Breast epithelium (tissue), 4 donors: ENCODE measurements around the gene AURKAIP1. TPM values are rescaled to one million over a fixed set of nuclear protein-coding genes. Genes with fewer than 3 reads are reported as not detected.
A peak's percentile ranks its signal among the peaks of the same experiment; 100 is the strongest.

Source experiments
- DNase-seq, 2 donors: peaks; one replicate each; pipeline ENCODE4 v3.0.0-alpha.2; 2019; ENCODE audit warnings: low spot score in 2 of 2
- H3K27ac ChIP-seq, 2 donors: fragments of 200-600 bp; sonication (generic) in 1 of 2; one replicate each; pipeline ENCODE4 v1.5.1; 2016 to 2019; ENCODE audit warnings: mild to moderate bottlenecking in 1 of 2
- H3K27me3 ChIP-seq, 2 donors: fragments of 200-600 bp; sonication (generic) in 1 of 2; one replicate each; pipeline versions ENCODE4 v1.5.1 to v1.6.0; 2017 to 2019; ENCODE audit warnings: control low read depth in 1 of 2, mild to moderate bottlenecking in 1 of 2
- H3K36me3 ChIP-seq: fragments of 200-600 bp; one replicate; pipeline ENCODE4 v1.5.1; 2019
- H3K4me1 ChIP-seq, 2 donors: fragments of 200-600 bp; sonication (generic); one replicate each; pipeline ENCODE4 v1.5.1; 2016 to 2019; ENCODE audit warnings: control low read depth in 1 of 2
- H3K4me3 ChIP-seq, 3 donors: fragments of 200-600 bp; sonication (generic); 1 replicate in 2 of 3; 2 replicates in 1 of 3; pipeline ENCODE4 v1.5.1; 2016 to 2019; ENCODE audit warnings: mild to moderate bottlenecking in 3 of 3, moderate library complexity in 2 of 3
- H3K9me3 ChIP-seq, 2 donors: fragments of 200-600 bp; sonication (generic) in 1 of 2; one replicate each; pipeline ENCODE4 v1.5.1; 2016 to 2019; ENCODE audit warnings: control low read depth in 1 of 2
- POLR2A ChIP-seq: fragments of 450-650 bp; IDR thresholded peaks from one replicate; pipeline ENCODE4 v1.6.1; 2016; ENCODE audit warnings: antibody characterized with exemption, mild to moderate bottlenecking, moderate library complexity
- POLR2AphosphoS5 ChIP-seq, 3 donors: sonication (generic); formaldehyde crosslinking; IDR thresholded peaks; one replicate each; pipeline ENCODE4 v1.6.1; 2017; ENCODE audit warnings: antibody characterized with exemption in 3 of 3
- intact Hi-C: fragments of 100-400 bp; cut with DNase I; formaldehyde crosslinking; loops from one replicate; pipeline ENCODE4 v1.15.1; 2023; ENCODE audit warnings: low total_unique reads
- total RNA-seq, 3 donors: library from RNA; depleted of rRNA; stranded (reverse); fragments of >200 nt; gene quantifications; one replicate each; pipeline ENCODE4 v1.1.0, GENCODE V29; 2016
- TF ChIP-seq, protein P1 (sequence below), 3 donors: fragments of 450-650 bp; IDR thresholded peaks; one replicate each; pipeline ENCODE4 v1.5.1; 2016 to 2017; ENCODE audit warnings: antibody characterized with exemption in 3 of 3, mild to moderate bottlenecking in 3 of 3, moderate library complexity in 3 of 3

The AURKAIP1 gene
- total RNA-seq, 3 donors from 2014 or later = 91.3 to 116 (median 99.6) TPM

- Histone ChIP-seq H3K27ac (peak overlapping the region; percentile 2 to 7), H3K4me1 (peaks cover 21 to 24% of the 10 kb centered on the region in 2 donors), H3K27me3 (no peaks in the 10 kb centered on the region), H3K9me3 (no peaks in the 10 kb centered on the region), H3K4me3 (no peak overlapping the region), H3K36me3 (no peaks in the 10 kb centered on the region)
- intact Hi-C loops = no loop called here
- TF ChIP-seq, protein P1, sequence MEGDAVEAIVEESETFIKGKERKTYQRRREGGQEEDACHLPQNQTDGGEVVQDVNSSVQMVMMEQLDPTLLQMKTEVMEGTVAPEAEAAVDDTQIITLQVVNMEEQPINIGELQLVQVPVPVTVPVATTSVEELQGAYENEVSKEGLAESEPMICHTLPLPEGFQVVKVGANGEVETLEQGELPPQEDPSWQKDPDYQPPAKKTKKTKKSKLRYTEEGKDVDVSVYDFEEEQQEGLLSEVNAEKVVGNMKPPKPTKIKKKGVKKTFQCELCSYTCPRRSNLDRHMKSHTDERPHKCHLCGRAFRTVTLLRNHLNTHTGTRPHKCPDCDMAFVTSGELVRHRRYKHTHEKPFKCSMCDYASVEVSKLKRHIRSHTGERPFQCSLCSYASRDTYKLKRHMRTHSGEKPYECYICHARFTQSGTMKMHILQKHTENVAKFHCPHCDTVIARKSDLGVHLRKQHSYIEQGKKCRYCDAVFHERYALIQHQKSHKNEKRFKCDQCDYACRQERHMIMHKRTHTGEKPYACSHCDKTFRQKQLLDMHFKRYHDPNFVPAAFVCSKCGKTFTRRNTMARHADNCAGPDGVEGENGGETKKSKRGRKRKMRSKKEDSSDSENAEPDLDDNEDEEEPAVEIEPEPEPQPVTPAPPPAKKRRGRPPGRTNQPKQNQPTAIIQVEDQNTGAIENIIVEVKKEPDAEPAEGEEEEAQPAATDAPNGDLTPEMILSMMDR (IDR thresholded peaks at IDR 0.05) = no peak
- no peak for TF ChIP-seq POLR2A
- TF ChIP-seq POLR2AphosphoS5 (IDR thresholded peaks at IDR 0.05) = no peak
- DNase-seq = peak; percentile 75 to 92
Measured at GRCh38 chr1:1364266-1364665, 10.7 kb downstream of the AURKAIP1 start.

DNA sequence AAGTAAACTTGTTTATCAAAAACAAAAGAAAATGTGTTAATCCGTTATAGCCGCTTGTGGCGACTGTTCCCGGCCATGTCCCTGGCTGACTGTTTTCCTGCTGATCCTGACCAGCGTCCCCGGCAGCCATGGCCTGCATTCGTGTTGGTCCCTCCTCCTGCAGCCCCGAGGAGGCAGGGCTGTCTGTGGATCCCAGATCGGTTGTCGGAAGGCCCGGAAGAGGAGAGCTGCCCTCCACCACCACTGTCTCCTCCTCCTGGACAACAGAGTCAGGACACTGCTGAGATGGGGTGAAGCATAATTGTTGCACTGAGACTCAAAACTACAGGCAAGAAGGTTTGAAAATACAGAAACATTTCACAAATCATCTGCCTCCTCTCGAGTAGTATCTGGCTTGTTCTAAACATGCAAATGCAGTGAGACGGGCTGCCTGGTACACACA, 13.0 kb downstream of the AURKAIP1 start:
- DNase-seq = peak; percentile 61 to 69
- Histone ChIP-seq H3K27ac (peak overlapping the region; percentile 92 to 98), H3K27me3 (no peaks in the 10 kb centered on the region)

GRCh38 chr1:1361233-1361981, 13.6 kb downstream of the AURKAIP1 start:
- Histone ChIP-seq H3K36me3 (no peaks in the 10 kb centered on the region), H3K27ac (peak overlapping the region; percentile 92 to 98), H3K27me3 (no peaks in the 10 kb centered on the region), H3K4me3 (peak overlapping the region; percentile 10 to 76 (median 13)), H3K4me1 (peaks cover 26 to 31% of the 10 kb centered on the region in 2 donors), H3K9me3 (no peaks in the 10 kb centered on the region)
- intact Hi-C loops = no loop called here
- DNase-seq = no peak
- TF ChIP-seq POLR2AphosphoS5 (IDR thresholded peaks at IDR 0.05) (no peak), POLR2A (no peak)
- TF ChIP-seq, protein P1 (IDR thresholded peaks at IDR 0.05) = no peak

More for the DNA sequence above, 13.0 kb downstream of the AURKAIP1 start:
- intact Hi-C loops = no loop called here
- H3K4me3 ChIP-seq = peak overlapping the region; percentile 10 to 76 (median 13)
- no peaks in the 10 kb centered on the region for H3K36me3 ChIP-seq
- no peaks in the 10 kb centered on the region for H3K9me3 ChIP-seq
- peaks cover 26 to 31% of the 10 kb centered on the region in 2 donors for H3K4me1 ChIP-seq
- TF ChIP-seq POLR2AphosphoS5 (IDR thresholded peaks at IDR 0.05) (peak in 1 of 3 donors; percentile 32), POLR2A (no peak)

GRCh38 chr1:1360506-1361169, 14.4 kb downstream of the AURKAIP1 start:
- Histone ChIP-seq H3K4me1 (peaks cover 26 to 31% of the 10 kb centered on the region in 2 donors), H3K27me3 (no peaks in the 10 kb centered on the region), H3K4me3 (peak overlapping the region in 2 of 3 donors; percentile 70 to 76), H3K27ac (peak overlapping the region; percentile 92 to 98), H3K9me3 (no peaks in the 10 kb centered on the region), H3K36me3 (no peaks in the 10 kb centered on the region)
- TF ChIP-seq POLR2AphosphoS5 (IDR thresholded peaks at IDR 0.05) (peak; percentile 26 to 71 (median 42)), POLR2A (no peak)
- DNase-seq = peak; percentile 81 to 83
- intact Hi-C loops = no loop called here

DNA sequence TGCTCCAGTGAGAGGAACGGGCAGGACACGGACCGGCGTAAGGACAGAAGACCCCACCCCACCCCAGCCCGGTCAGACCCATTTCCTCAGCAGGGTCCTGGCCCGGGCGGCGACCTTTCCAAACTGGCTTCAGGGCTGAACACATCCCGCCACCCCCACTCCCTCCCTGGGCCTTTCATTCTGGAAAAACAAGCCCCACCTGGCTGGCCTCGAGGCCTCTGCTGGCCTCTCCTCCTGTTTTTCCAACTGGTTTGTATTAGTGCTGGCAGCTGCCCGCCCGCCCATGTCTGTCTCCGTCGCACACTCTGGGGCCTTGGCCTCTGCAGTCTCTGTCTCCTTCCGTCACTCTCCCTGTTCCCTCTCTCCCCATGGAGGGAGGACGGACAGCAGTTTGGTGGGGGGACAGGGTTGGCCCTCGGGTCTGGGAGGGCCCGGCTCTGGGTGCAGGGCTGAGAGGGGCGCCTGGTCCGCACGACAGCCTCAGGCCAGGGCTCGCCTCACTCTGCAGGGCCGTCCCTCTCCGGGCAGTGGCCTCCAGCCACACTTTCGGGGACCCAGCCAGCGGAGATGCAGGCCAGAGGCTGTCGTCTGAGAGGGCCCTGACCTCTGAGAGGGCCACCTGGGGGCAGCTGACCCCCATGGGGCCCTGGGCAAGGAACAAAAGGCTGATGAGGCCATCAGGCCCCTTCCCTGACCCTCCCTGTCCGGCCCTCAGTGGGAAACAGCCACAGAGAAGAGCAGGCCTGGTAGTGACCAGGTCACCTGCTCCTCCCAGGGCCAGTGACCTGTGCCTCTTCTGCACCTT, 15.1 kb downstream of the AURKAIP1 start:
- peaks cover 26 to 31% of the 10 kb centered on the region in 2 donors for H3K4me1 ChIP-seq
- H3K9me3 ChIP-seq = no peaks in the 10 kb centered on the region
- TF ChIP-seq POLR2A (no peak), POLR2AphosphoS5 (IDR thresholded peaks at IDR 0.05) (peak; percentile 34 to 79 (median 48))
- H3K4me3 ChIP-seq = peak overlapping the region; percentile 8 to 76 (median 70)
- peak overlapping the region; percentile 92 to 98 for H3K27ac ChIP-seq
- no peaks in the 10 kb centered on the region for H3K27me3 ChIP-seq
- DNase-seq = peak; percentile 72 to 74
- intact Hi-C loops = no loop called here
- no peaks in the 10 kb centered on the region for H3K36me3 ChIP-seq

GRCh38 chr1:1359308-1359663, 15.7 kb downstream of the AURKAIP1 start:
- intact Hi-C loops = no loop called here
- no peak for DNase-seq

More at GRCh38 chr1:1359308-1359663, 15.7 kb downstream of the AURKAIP1 start:
- peaks cover 26 to 31% of the 10 kb centered on the region in 2 donors for H3K4me1 ChIP-seq
- H3K36me3 ChIP-seq = no peaks in the 10 kb centered on the region
- no peak for TF ChIP-seq POLR2AphosphoS5 (IDR thresholded peaks at IDR 0.05)
- TF ChIP-seq, protein P1 (IDR thresholded peaks at IDR 0.05) = no peak
- no peak for TF ChIP-seq POLR2A
- H3K27me3 ChIP-seq = no peaks in the 10 kb centered on the region
- peak overlapping the region; percentile 70 to 76 (median 71) for H3K4me3 ChIP-seq
- no peaks in the 10 kb centered on the region for H3K9me3 ChIP-seq
- H3K27ac ChIP-seq = peak overlapping the region; percentile 92 to 98
